GM19372 (cell line): ENCODE data around the gene IQSEC1.

Source experiments
- ATAC-seq: cut with Tn5 transposase; IDR thresholded peaks from one replicate; pipeline ENCODE4 v1.9.1; 2021; ENCODE audit warnings: mild to moderate bottlenecking, low read depth, moderate library complexity; ENCODE audit not compliant: unreplicated experiment

The IQSEC1 gene

DNA sequence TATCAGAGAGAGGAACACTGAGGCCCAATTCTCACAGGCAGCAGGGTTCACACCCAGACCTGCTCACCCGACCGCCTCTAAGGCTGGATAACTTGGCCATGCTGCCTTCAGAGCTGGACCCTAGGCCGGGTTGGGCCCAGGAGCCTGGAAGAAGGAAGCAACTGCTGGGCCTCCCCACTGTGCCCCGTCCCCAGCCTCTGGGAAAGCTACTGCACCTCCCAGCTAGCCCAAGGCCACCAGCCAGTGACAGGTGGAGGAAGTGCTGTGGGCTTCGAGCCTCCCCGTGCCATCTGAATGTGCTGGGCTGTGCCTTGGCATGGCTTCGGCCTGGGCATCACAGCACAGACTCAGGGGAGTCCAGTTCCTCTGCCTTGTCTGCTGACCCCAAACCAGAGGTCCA is 169.3 kb downstream of the IQSEC1 start:
- ATAC-seq = no peak

DNA sequence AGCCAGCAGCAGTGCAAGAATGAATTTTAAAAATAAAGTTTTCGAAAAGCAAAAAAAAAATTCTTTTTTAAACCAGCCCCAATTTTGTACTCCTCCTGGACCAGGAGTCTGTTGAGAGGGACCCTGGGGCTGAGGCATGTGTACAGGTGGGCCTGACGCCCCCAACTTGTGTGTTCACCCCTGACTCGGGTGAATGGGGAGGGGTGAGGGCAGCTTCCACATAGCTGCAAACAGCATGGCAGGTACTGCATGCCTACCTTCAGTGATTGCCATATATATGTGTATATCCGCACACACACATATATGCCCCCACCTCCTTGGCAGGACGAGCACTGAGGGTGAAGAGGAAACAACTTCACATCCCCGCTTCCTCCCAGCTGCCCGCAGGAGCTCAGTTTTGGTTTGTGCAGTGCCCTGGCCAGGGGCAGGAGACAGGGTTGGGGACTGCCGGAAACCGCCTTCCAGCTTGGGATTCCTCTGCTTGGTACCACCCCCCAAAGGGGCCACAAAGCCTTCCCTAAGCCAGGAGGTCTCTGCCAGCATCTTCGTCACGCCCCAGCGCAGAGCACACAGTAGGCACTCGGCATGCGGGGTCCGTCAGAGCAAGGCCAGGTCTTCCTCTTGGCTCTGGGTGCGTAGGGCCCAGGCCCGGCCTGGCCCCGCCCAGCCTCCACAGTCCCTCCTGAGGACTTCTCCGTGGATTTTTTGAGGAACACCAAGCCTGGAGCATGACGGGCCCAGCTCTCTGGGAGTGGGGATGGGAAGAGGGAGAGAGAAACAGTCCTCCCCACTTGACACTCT is 170.0 kb downstream of the IQSEC1 start:
- ATAC-seq = no peak

GRCh38 chr3:12902181-12902999 is 170.8 kb downstream of the IQSEC1 start:
- no peak for ATAC-seq

GRCh38 chr3:12901623-12902045 is 171.6 kb downstream of the IQSEC1 start:
- no peak for ATAC-seq

DNA sequence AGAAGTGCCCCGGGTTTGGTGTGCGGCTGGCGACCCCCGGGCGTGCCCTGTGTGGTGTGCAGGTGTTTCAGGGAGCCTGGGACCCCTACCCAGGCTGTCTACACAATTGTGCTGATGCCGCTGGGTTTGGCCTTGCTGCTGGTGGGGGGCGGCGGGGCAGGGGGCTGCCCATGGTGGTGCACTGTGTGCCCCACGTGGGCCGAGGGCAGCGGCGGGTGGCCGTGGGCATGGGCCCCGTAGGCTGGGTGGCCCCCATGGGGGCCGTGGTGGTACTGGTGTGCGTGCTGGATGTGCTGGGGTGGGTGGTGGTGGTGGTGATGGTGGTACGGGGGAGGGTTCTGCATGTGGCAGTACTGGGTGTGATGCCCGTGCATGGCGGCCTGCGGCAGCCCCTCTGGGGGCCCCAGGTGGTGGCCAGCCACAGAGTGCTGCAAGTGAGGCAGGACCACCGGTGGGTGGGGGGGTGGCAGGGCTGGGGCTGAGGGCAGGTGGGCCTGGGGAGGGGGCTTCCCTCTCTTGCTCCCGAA is 172.3 kb downstream of the IQSEC1 start:
- ATAC-seq = no peak

GRCh38 chr3:12898965-12899755 is 174.1 kb downstream of the IQSEC1 start:
- no peak for ATAC-seq

DNA sequence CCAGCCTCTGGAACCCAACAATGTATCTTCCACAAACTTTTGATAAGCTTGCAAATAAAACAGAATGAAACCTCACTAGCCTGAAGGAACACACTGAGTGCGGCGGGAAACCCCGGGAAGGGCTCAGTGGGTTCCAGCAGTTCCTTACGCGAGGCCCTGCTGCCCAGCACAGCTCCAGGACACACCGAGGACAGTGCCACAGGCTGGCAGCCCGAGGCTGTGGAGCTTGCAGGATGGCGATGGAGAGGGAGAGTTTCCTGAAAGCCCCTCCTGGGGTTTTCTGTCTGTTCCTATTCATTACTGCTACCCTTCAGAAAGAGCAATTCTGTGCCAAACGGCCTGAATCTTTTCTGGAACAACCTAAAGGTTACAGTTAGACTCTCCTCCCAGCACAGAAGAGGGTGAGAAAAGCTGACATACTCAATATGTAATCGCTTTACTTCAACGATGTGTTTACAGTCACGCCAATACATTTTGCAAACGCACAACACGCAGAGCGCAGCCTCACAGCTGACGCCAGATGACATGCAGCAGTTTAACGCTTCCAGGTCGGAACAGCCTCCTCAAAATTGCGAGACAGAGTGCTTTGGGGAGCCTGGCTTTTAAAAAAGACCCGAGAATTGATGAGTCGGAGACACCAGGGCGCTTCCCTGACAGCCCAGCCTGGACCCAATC is 174.8 kb downstream of the IQSEC1 start:
- ATAC-seq = no peak

DNA sequence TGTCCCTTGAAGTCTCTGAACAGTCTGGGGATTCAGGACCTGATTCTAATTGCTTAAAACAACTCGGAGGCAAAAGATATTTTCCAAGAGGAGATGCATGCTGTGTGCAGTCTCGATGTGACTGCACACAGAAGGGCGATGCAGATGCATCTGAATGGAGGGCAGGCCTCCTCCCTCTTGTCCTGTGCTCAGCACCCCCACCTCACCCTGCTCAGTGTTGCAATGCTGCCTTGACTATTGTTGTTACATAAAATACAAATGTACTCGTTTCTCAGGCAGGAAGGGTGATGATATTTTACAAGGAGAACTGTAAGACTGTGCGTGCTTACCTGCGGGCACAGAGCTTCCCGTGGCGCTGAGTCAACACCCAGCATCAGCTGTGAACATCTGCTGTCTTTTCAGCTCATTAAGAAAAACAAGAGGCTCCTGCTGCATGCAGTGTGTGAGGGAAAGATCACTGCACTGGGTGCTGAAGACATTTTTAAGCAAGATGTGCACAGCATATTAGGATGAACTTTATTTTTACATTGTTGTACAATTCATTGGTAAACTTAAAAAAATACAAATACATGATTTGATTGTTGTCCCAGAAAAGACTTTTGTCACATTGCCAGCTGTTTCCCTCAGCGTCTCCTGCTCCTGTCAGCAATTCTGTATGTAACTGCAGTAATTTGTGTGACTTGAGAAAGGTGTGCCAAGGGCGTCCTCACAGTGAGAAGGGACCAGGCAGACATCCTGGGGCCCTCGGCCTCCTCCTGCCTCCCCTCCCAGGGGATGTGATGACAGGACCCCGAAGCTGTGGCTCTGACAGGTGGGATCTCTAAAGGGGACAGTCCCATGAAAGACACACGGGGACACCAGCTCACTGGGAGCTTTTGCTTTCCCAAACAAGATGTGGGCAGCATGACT is 175.6 kb downstream of the IQSEC1 start:
- ATAC-seq = no peak

DNA sequence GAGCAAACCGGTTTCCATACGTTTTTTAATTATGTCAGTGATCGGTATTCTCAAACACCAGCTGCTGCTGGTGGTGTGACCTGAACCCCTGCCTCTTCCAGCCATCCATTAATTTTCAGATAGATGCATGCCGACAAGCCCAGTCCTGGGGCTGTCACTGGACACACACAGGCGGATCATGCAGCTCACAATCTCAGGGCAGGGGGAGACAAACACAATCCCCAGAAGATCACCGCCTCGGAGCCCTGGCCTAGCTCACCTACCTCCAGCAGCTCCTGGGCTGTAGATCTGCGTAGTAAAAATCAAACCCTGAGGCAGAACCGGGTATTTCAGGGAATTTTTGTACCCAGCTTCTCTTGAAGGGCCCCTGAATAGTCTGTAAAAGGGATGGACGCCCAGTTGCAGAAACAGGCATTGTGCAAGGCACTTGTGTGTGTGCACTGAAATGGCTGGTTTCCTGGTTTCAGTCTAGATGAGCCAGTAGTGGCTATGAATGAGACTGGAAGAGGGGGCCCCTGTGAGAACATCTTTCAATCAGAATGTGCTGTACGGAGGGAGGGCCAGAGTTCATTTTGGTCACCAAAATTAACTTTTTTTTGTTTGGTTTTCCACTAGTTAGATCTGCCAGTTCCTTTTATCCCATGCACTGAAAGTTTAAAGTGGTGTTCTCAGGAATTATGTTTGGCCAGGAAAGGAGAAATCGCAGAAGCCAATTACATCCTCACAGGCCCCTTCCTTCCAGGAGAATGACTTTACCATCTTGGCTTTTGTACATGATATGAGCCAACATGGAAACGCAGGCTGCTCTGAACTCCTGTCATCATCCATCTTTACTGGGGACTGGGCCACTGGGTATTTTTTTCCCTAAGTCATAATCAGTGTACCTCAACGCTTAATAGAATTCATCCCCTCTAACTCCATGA is 176.9 kb downstream of the IQSEC1 start:
- ATAC-seq = no peak

GRCh38 chr3:12895391-12896062 is 177.7 kb downstream of the IQSEC1 start:
- ATAC-seq = no peak

DNA sequence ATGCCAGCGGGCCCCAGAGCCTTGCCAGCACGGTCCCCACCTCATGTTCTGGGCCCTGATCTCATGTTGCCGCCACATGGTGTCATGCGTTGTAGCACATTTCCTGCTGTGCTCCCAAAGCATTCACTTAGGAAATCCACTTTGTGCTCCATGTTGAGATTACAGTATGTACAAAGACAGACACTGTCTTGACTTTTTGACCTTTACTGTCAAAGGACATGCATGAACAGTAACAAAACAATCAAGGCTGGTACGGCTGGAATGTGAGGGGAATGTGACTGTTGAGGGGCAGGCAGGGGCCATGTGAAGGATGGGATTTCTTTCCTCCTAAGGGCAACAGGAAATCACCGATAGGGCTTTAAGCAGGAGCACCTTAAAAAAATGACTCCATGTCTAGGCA is 178.6 kb downstream of the IQSEC1 start:
- ATAC-seq = no peak

GRCh38 chr3:12893852-12894251 is 179.4 kb downstream of the IQSEC1 start:
- no peak for ATAC-seq

DNA sequence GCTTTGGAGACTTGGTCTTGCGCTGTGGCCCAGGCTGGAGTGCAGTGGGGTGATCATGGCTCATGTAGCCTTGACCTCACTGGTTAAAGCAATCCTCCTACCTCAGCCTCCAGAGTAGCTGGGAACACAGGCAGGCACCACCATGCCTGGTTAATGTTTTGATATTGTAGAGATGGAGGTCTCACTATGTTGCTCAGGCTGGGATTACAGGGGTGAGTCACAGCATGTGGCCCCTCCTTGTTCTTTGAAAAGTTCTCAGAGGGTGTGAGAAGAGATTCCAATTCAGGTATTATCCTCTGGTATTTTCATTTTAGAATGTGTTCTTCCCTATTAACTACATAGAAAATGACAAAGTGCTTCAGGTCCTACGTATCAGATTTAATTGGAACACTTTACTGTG is 180.0 kb downstream of the IQSEC1 start:
- no peak for ATAC-seq

- ATAC-seq = no peak
Observed at GRCh38 chr3:12892840-12893189, 180.4 kb downstream of the IQSEC1 start.

DNA sequence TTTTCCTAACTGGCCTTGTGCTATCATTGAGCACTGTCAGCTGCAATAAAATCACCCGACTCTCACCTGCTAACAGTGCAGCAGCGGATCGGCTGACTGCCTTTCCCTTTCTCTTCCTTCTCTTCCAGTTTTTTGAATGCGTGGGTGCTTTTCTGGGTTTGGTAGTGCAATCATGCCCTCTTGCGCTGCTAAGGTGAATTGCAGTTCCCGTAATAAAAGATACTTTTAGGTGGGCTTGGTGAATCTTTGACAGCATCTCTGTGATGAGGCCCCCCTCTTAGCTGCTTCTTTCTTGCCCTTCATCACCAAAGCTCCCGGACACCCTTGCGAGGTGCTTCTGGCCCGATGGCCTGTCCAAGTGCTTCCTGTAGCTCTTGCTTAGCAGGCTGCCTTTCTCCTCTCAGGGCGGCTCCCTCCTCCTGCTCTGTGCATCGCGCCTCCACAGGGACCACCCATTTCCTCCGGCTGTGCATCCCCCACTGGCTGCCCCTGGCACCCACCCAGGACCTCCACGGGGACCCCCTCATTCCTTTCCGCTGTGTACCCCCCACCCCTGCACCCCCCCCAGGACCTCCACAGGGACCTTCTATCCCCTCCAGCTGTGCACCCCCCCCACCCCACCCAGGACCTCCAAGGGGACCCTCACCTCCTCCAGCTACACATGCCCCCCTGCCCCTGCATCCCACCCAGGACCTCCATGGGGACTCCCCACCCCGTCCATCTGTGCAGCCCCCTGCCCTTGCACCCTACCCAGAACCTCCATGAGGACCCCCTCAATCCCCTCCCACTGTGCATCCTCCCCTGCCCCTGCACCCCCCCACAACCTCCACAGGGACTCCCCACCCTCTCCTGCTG is 181.0 kb downstream of the IQSEC1 start:
- ATAC-seq = no peak

DNA sequence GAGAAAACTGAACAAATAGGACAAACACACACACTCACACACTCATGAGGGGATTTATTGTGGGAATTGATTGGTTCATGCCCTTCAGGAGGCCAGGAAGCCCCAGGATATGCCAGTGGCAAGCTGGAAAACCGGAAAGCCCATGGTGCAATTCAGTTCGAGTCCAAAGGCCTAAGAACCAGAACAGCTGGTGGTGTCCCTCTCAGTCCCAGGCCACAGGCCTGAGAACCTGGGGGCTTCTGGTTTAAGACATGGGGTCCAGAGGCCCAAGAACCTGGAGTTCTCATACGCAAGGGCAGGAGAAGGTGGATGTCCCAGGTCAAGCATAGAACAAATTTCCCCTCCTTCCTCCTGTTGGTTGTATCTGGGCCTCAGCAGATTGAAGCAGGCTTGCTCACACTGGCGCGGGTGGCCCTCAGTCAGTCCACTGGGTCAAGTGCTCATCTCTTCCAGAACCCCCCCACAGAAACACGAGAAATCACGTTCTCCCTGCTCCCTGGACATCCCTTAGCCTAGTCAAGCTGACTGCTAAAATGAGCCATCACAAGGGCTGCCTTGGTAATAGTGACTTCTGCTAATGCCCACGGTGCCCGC is 181.7 kb downstream of the IQSEC1 start:
- no peak for ATAC-seq
